Esophagus muscularis mucosa (tissue), 4 donors: ENCODE results near the gene PSTK. TPM values are rescaled to one million over a fixed set of nuclear protein-coding genes. Genes with fewer than 3 reads are reported as not detected.

ENCODE experiments used
- DNase-seq: peaks from one replicate; pipeline ENCODE4 v3.0.0-alpha.2; 2017; ENCODE audit errors: extremely low spot score
- H3K27ac ChIP-seq, 4 donors: fragments of 200-600 bp; sonication (generic); replicated peaks in 1 of 4; 1 replicate in 3 of 4; 2 replicates in 1 of 4; pipeline ENCODE4 v1.5.1; 2016 to 2019; ENCODE audit warnings: mild to moderate bottlenecking in 1 of 4
- H3K27me3 ChIP-seq, 4 donors: fragments of 200-600 bp; sonication (generic); one replicate each; pipeline versions ENCODE4 v1.5.1 to v1.6.0; 2016 to 2019
- H3K36me3 ChIP-seq, 4 donors: fragments of 200-600 bp; sonication (generic); one replicate each; pipeline ENCODE4 v1.5.1; 2016 to 2019
- H3K4me1 ChIP-seq, 4 donors: fragments of 200-600 bp; sonication (generic); one replicate each; pipeline ENCODE4 v1.5.1; 2016 to 2019
- H3K4me3 ChIP-seq, 4 donors: fragments of 200-600 bp; sonication (generic); 1 replicate in 2 of 4; 2 replicates in 2 of 4; pipeline ENCODE4 v1.5.1; 2016 to 2019; ENCODE audit warnings: mild to moderate bottlenecking in 4 of 4, moderate library complexity in 1 of 4
- H3K9me3 ChIP-seq, 4 donors: fragments of 200-600 bp; sonication (generic); 1 replicate in 3 of 4; 2 replicates in 1 of 4; pipeline ENCODE4 v1.5.1; 2016 to 2019
- EP300 ChIP-seq: sonication (generic); formaldehyde crosslinking; IDR thresholded peaks from one replicate; pipeline ENCODE4 v1.6.1; 2017; ENCODE audit warnings: antibody characterized with exemption
- POLR2A ChIP-seq: fragments of 450-650 bp; IDR thresholded peaks from one replicate; pipeline ENCODE4 v1.6.1; 2017; ENCODE audit warnings: antibody characterized with exemption, moderate library complexity, mild to moderate bottlenecking, low read depth
- POLR2AphosphoS5 ChIP-seq, 2 donors: sonication (generic); formaldehyde crosslinking; IDR thresholded peaks; one replicate each; pipeline ENCODE4 v1.6.1; 2017; ENCODE audit warnings: antibody characterized with exemption in 2 of 2
- WGBS: methylation state at CpG from one replicate; pipeline ENCODE4 v1.1.5; 2018; 5-methylcytosine and 5-hydroxymethylcytosine counted together
- intact Hi-C: fragments of 100-400 bp; cut with DNase I; formaldehyde crosslinking; loops from one replicate; pipeline ENCODE4 v1.15.1; 2023
- total RNA-seq, 4 donors: library from RNA; depleted of rRNA; stranded (reverse); fragments of >200 nt; gene quantifications; one replicate each; pipeline versions ENCODE4 v1.1.0 to v1.2.1, GENCODE V29; 2016
- TF ChIP-seq, protein P1 (sequence below), 3 experiments: fragments of 200-600 bp in 2 of 3; fragments of 450-650 bp in 1 of 3; sonication (generic) in 2 of 3; IDR thresholded peaks; one replicate each; pipeline ENCODE4 v1.5.1; 2017 to 2019; ENCODE audit warnings: antibody characterized with exemption in 3 of 3, mild to moderate bottlenecking in 2 of 3, moderate library complexity in 1 of 3

The PSTK gene
- total RNA-seq, 4 donors from 2014 or later = 1.4 to 3.3 (median 2.7) TPM

DNA sequence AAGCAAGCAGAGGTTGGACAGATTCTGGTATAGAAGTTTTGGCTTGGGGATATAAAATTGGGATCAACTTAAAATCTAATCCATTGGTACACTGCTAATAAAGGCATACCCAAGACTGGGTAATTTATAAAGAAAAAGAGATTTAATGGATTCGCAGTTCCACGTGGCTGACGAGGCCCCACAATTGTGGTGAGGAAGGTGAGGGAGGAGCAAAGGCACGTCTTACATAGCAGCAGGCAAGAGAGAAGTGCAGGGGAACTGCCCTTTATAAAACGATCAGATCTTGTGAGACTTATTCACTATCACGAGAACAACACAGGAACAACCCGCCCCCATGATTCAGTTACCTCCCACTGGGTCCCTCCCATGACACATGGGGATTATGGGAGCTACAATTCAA is 38.3 kb downstream of the PSTK start:
- no peaks in the 10 kb centered on the region for H3K9me3 ChIP-seq
- no peak overlapping the region for H3K27ac ChIP-seq
- H3K27me3 ChIP-seq = no peaks in the 10 kb centered on the region
- intact Hi-C loops = no loop called here
- H3K4me1 ChIP-seq = no peaks in the 10 kb centered on the region
- TF ChIP-seq POLR2A (no peak), EP300 (no peak), POLR2AphosphoS5 (IDR thresholded peaks at IDR 0.05) (no peak)
- TF ChIP-seq, protein P1, sequence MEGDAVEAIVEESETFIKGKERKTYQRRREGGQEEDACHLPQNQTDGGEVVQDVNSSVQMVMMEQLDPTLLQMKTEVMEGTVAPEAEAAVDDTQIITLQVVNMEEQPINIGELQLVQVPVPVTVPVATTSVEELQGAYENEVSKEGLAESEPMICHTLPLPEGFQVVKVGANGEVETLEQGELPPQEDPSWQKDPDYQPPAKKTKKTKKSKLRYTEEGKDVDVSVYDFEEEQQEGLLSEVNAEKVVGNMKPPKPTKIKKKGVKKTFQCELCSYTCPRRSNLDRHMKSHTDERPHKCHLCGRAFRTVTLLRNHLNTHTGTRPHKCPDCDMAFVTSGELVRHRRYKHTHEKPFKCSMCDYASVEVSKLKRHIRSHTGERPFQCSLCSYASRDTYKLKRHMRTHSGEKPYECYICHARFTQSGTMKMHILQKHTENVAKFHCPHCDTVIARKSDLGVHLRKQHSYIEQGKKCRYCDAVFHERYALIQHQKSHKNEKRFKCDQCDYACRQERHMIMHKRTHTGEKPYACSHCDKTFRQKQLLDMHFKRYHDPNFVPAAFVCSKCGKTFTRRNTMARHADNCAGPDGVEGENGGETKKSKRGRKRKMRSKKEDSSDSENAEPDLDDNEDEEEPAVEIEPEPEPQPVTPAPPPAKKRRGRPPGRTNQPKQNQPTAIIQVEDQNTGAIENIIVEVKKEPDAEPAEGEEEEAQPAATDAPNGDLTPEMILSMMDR (IDR thresholded peaks at IDR 0.05) = no peak
- no peak overlapping the region for H3K4me3 ChIP-seq
- H3K36me3 ChIP-seq = no peaks in the 10 kb centered on the region
- DNase-seq = no peak
- 87% methylated on average over 7 of the region's 7 CpGs for WGBS

DNA sequence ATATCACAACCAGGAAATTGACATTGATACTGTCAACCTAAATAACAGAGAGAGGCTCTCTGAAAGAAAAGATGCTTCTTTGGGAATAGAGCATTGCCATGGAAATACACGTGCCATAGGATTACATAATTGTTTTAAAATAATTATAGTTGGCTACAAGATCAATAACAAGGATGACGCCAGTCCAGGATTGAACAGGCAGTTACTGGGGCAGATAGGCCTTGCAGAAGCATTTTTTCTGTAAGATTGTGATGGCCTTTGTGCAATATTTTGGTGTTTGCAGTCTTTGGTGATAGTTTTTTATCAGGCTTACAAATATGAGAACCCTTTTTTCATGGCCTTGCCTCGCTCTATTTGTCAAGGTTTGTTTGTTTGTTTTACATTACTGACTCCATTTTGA is 39.1 kb downstream of the PSTK start:
- TF ChIP-seq, protein P1 (IDR thresholded peaks at IDR 0.05) = no peak
- TF ChIP-seq POLR2A = no peak
- no peak for TF ChIP-seq EP300
- TF ChIP-seq POLR2AphosphoS5 (IDR thresholded peaks at IDR 0.05) = no peak
- 70% methylated on average over 3 of the region's 3 CpGs for WGBS
- Histone ChIP-seq H3K27me3 (no peaks in the 10 kb centered on the region), H3K36me3 (no peaks in the 10 kb centered on the region), H3K9me3 (no peaks in the 10 kb centered on the region), H3K4me1 (no peaks in the 10 kb centered on the region), H3K4me3 (no peak overlapping the region), H3K27ac (no peak overlapping the region)
- intact Hi-C loops = no loop called here
- DNase-seq = no peak

DNA sequence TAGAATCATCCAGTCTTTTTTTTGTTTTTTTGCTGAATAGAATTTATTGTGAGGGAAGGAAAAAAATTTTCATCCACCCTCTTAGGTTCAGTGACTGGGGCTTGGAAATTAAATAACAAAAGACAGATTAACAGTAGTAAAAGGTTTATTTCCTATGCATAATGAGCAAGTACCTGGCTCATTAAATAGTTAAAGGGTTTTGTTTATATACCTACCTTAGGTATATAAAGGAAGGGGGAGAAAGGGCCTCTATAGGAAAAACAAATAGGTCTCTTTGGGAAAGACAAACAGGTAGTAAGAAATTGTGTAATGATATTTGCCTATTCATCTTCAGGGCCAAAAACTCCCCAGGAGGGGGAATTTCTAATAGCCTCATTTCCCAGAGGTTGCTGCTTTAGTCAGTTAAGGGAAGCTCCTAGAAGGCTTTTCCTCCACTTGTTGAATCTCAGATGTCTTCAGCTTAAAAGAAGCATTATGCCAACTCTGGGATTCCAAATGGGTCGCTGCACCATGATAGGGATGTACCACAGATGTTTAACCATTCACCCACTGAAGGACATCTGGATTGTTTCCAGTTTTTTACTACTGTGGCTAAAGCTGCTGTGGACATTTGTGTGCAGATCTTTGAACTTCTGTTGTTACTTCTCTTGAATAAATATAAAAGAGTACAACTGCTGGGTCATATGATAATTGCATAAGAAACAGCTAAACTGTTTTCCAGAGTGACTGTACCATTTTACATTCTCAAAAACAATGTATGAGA is 39.9 kb downstream of the PSTK start:
- no peak for DNase-seq
- H3K4me3 ChIP-seq = no peak overlapping the region
- H3K36me3 ChIP-seq = no peaks in the 10 kb centered on the region
- H3K27me3 ChIP-seq = no peaks in the 10 kb centered on the region
- intact Hi-C loops = no loop called here
- WGBS = 100% methylated on average over 1 of the region's 1 CpG
- TF ChIP-seq POLR2A = no peak
- TF ChIP-seq EP300 = no peak
- TF ChIP-seq, protein P1 (IDR thresholded peaks at IDR 0.05) = no peak
- no peak for TF ChIP-seq POLR2AphosphoS5 (IDR thresholded peaks at IDR 0.05)
- H3K27ac ChIP-seq = no peak overlapping the region
- no peaks in the 10 kb centered on the region for H3K9me3 ChIP-seq
- H3K4me1 ChIP-seq = no peaks in the 10 kb centered on the region

DNA sequence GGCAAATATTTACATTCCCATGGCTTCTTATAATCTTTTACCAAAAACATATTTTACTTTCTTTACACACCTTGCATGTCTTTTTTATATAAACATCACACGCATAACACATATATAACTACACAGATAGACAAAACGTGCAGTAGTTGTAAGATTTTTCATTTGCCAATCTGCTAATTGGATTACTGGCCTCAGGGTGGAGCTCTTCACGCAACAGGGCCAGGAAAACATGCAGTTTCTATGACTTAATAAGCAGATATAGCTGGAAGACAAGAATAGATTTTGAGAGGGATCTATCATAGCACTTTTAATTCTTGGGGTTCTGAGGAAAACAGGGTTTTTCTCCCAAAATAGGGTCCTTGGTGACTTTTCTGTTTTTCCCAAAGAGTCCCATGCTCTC is 41.3 kb downstream of the PSTK start:
- TF ChIP-seq EP300 = no peak
- no peak for TF ChIP-seq POLR2AphosphoS5 (IDR thresholded peaks at IDR 0.05)
- TF ChIP-seq, protein P1 (IDR thresholded peaks at IDR 0.05) = no peak
- no peak for TF ChIP-seq POLR2A
- Histone ChIP-seq H3K27me3 (no peaks in the 10 kb centered on the region), H3K9me3 (no peaks in the 10 kb centered on the region), H3K4me3 (no peak overlapping the region), H3K4me1 (no peaks in the 10 kb centered on the region), H3K27ac (no peak overlapping the region), H3K36me3 (no peaks in the 10 kb centered on the region)
- 78% methylated on average over 3 of the region's 3 CpGs for WGBS
- intact Hi-C loops = no loop called here
- DNase-seq = no peak

DNA sequence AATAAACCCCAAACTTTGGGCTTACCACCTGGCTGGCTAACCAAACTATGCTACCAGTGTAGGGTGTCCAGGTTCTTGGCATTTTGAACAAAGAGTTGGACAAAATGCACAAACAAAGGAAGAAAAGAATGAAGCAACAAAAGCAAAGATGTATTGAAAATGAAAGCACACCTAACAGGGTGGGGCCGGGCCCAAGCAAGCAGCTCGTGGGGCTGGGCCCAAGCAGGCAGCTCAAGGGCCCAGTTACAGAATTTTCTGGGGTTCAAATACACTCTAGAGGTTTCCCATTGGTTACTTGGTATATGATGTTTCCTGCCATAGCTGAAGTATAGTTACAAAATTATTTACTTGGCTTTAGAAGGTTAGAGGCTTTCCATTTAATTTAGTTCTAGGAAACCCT is 44.3 kb downstream of the PSTK start:
- Histone ChIP-seq H3K9me3 (no peaks in the 10 kb centered on the region), H3K27ac (no peak overlapping the region), H3K36me3 (no peaks in the 10 kb centered on the region), H3K4me1 (no peaks in the 10 kb centered on the region), H3K27me3 (no peaks in the 10 kb centered on the region), H3K4me3 (no peak overlapping the region)
- TF ChIP-seq POLR2A = no peak
- TF ChIP-seq EP300 = no peak
- TF ChIP-seq, protein P1 (IDR thresholded peaks at IDR 0.05) = no peak
- intact Hi-C loops = no loop called here
- DNase-seq = no peak
- 85% methylated on average over 2 of the region's 2 CpGs for WGBS
